Epidermal melanocyte (primary cell): ENCODE results near the gene TRIM67.
A peak's percentile ranks its signal among the peaks of the same experiment; 100 is the strongest.

Experiments
- DNase-seq: peaks from one replicate; pipeline ENCODE4 v3.0.0; 2011; ENCODE audit warnings: low spot score; ENCODE audit not compliant: insufficient read length

Gene TRIM67

GRCh38 chr1:231232870-231233734 is 71.2 kb downstream of the TRIM67 start:
- no peak for DNase-seq

GRCh38 chr1:231233735-231234417 is 72.0 kb downstream of the TRIM67 start:
- no peak for DNase-seq

- no peak for DNase-seq
Observed at GRCh38 chr1:231234506-231234905, 72.6 kb downstream of the TRIM67 start.

- DNase-seq = no peak
Observed at GRCh38 chr1:231235526-231236207, 73.8 kb downstream of the TRIM67 start.

GRCh38 chr1:231236208-231236591 is 74.3 kb downstream of the TRIM67 start:
- DNase-seq = no peak

GRCh38 chr1:231236938-231237337 is 75.1 kb downstream of the TRIM67 start:
- DNase-seq = no peak

GRCh38 chr1:231238298-231238697 is 76.4 kb downstream of the TRIM67 start:
- no peak for DNase-seq

GRCh38 chr1:231240531-231240882 is 78.6 kb downstream of the TRIM67 start:
- no peak for DNase-seq

- DNase-seq = peak; percentile 94
Observed at GRCh38 chr1:231240883-231241735, 79.3 kb downstream of the TRIM67 start, which contains the start of gene GNPAT. GNPAT (plus strand) TSS chr1:231241212; CDS start chr1:231241379, 167 bp downstream.

GRCh38 chr1:231241750-231242149 is 79.9 kb downstream of the TRIM67 start:
- no peak for DNase-seq

- no peak for DNase-seq
Observed at GRCh38 chr1:231242516-231243198, 80.8 kb downstream of the TRIM67 start.

GRCh38 chr1:231248778-231249177 is 86.9 kb downstream of the TRIM67 start:
- no peak for DNase-seq

- no peak for DNase-seq
Observed at GRCh38 chr1:231252336-231252735, 90.5 kb downstream of the TRIM67 start.

GRCh38 chr1:231260351-231260750 is 98.5 kb downstream of the TRIM67 start:
- no peak for DNase-seq

- no peak for DNase-seq
Observed at GRCh38 chr1:231264642-231265041, 102.8 kb downstream of the TRIM67 start.

- no peak for DNase-seq
Observed at GRCh38 chr1:231265379-231265778, 103.5 kb downstream of the TRIM67 start.

- DNase-seq = no peak
Observed at GRCh38 chr1:231266811-231267322, 105.0 kb downstream of the TRIM67 start.
